Activated CD4-positive, alpha-beta T cell treated with anti-CD3 and anti-CD28 coated beads for 36 hours (primary cell): ENCODE measurements around the gene MYH11. TPM values are rescaled to one million over a fixed set of nuclear protein-coding genes. Genes with fewer than 3 reads are reported as not detected.

Experiments
- ATAC-seq: fragments of 200-7000 bp; cut with Tn5 transposase; one replicate; pipeline ENCODE4 v1.10.0; 2021; ENCODE audit warnings: mild to moderate bottlenecking, moderate library complexity
- CTCF ChIA-PET: fragments of 350-600 bp; sonication (Branson Sonifier 250); formaldehyde crosslinking; loops from one replicate; lab custom pipeline; 2021; ENCODE audit warnings: antibody characterized with exemption; lab: Charles Lee
- POLR2A ChIA-PET: fragments of 350-600 bp; sonication (Branson Sonifier 250); formaldehyde crosslinking; loops from one replicate; lab custom pipeline; 2021; ENCODE audit warnings: antibody characterized with exemption, inconsistent platforms; lab: Charles Lee
- DNase-seq: peaks from one replicate; pipeline ENCODE4 v3.0.0-alpha.2; 2020
- H3K27ac Mint-ChIP-seq: one replicate; pipeline ENCODE4 v1.8.0; 2021; ENCODE audit warnings: mixed read lengths
- H3K27me3 Mint-ChIP-seq: one replicate; pipeline ENCODE4 v1.8.0; 2021; ENCODE audit warnings: mixed read lengths
- H3K36me3 Mint-ChIP-seq: one replicate; pipeline ENCODE4 v1.8.0; 2021; ENCODE audit warnings: low read depth, mixed read lengths
- H3K4me1 Mint-ChIP-seq: one replicate; pipeline ENCODE4 v1.8.0; 2021; ENCODE audit warnings: mixed read lengths
- H3K4me3 Mint-ChIP-seq: one replicate; pipeline ENCODE4 v1.8.0; 2021; ENCODE audit warnings: mild to moderate bottlenecking, moderate library complexity, mixed read lengths
- H3K9me3 Mint-ChIP-seq: one replicate; pipeline ENCODE4 v1.8.0; 2021; ENCODE audit warnings: low read depth, mixed read lengths
- intact Hi-C, 2 experiments: fragments of 100-400 bp; cut with DNase I in 1 of 2; cut with micrococcal nuclease in 1 of 2; formaldehyde crosslinking; loops; one replicate each; pipeline versions ENCODE4 v1.14.2 to v1.15.1; 2022 to 2024; cut with DNase I, micrococcal nuclease
- total RNA-seq, 2 experiments: library from RNA; stranded (reverse); gene quantifications; one replicate each; pipeline ENCODE4 v1.2.3, GENCODE V29; 2021

MYH11 gene
- total RNA-seq, 2 experiments from 2014 or later: not detected

- H3K4me3 Mint-ChIP-seq: no peak overlapping the region
- intact Hi-C loops: no loop called here
- H3K27me3 Mint-ChIP-seq: no peaks in the 10 kb centered on the region
- H3K9me3 Mint-ChIP-seq: peaks cover 2% of the 10 kb centered on the region
- ATAC-seq (no peak), DNase-seq (no peak)
- POLR2A ChIA-PET: no interaction called here
- no peak overlapping the region for H3K27ac Mint-ChIP-seq
- peaks cover 12% of the 10 kb centered on the region for H3K36me3 Mint-ChIP-seq
- H3K4me1 Mint-ChIP-seq: no peaks in the 10 kb centered on the region
- CTCF ChIA-PET: interaction anchor here (0.5 kb wide), 1 partner anchor 44 kb away, joined by 4 read pairs; no protein-coding TSS in a partner anchor
Measured at GRCh38 chr16:15726715-15727114, 130.1 kb downstream of the MYH11 start.

- DNase-seq (no peak), ATAC-seq (no peak)
- Mint-ChIP-seq H3K27ac (no peak overlapping the region), H3K27me3 (no peaks in the 10 kb centered on the region), H3K9me3 (peaks cover 2% of the 10 kb centered on the region), H3K4me3 (no peak overlapping the region), H3K36me3 (peaks cover 17% of the 10 kb centered on the region), H3K4me1 (no peaks in the 10 kb centered on the region)
- intact Hi-C loops: no loop called here
- CTCF ChIA-PET: interaction anchor here (1.0 kb wide), 1 partner anchor 44 kb away, joined by 3 read pairs; no protein-coding TSS in a partner anchor
- POLR2A ChIA-PET: no interaction called here
Measured at GRCh38 chr16:15725641-15726240, 131.1 kb downstream of the MYH11 start.

GRCh38 chr16:15723808-15724207, 133.0 kb downstream of the MYH11 start:
- no peak overlapping the region for H3K27ac Mint-ChIP-seq
- no peak for ATAC-seq
- CTCF ChIA-PET: interaction anchor here (1.2 kb wide), 1 partner anchor 17 kb away, joined by 3 read pairs; no protein-coding TSS in a partner anchor

GRCh38 chr16:15721018-15721417, 135.8 kb downstream of the MYH11 start:
- Mint-ChIP-seq H3K4me3 (no peak overlapping the region), H3K27ac (no peak overlapping the region), H3K9me3 (peaks cover 2% of the 10 kb centered on the region), H3K36me3 (peaks cover 19% of the 10 kb centered on the region), H3K27me3 (no peaks in the 10 kb centered on the region), H3K4me1 (no peaks in the 10 kb centered on the region)
- ChIA-PET POLR2A (interaction anchor here (0.7 kb wide), 1 partner anchor 10 kb away, joined by 3 read pairs; no protein-coding TSS in a partner anchor), CTCF (no interaction called here)
- ATAC-seq (no peak), DNase-seq (no peak)
- intact Hi-C loops: no loop called here

More at GRCh38 chr16:15723808-15724207, 133.0 kb downstream of the MYH11 start:
- intact Hi-C loops: no loop called here
- Mint-ChIP-seq H3K36me3 (peaks cover 19% of the 10 kb centered on the region), H3K27me3 (no peaks in the 10 kb centered on the region), H3K4me3 (no peak overlapping the region), H3K4me1 (no peaks in the 10 kb centered on the region), H3K9me3 (peaks cover 2% of the 10 kb centered on the region)
- no peak for DNase-seq
- POLR2A ChIA-PET: no interaction called here

- ChIA-PET CTCF (interaction anchor here (2.7 kb wide), 1 partner anchor 12 kb away, joined by 8 read pairs; no protein-coding TSS in a partner anchor), POLR2A (no interaction called here)
- Mint-ChIP-seq H3K4me3 (no peak overlapping the region), H3K27ac (no peak overlapping the region), H3K9me3 (no peaks in the 10 kb centered on the region), H3K4me1 (peaks cover 3% of the 10 kb centered on the region), H3K27me3 (no peaks in the 10 kb centered on the region), H3K36me3 (peaks cover 26% of the 10 kb centered on the region)
- no peak for DNase-seq
- intact Hi-C loops: no loop called here
- no peak for ATAC-seq
Measured at GRCh38 chr16:15716694-15717447, 140.0 kb downstream of the MYH11 start.

- Mint-ChIP-seq H3K4me1 (peaks cover 3% of the 10 kb centered on the region), H3K9me3 (no peaks in the 10 kb centered on the region), H3K4me3 (no peak overlapping the region), H3K27me3 (no peaks in the 10 kb centered on the region), H3K27ac (no peak overlapping the region), H3K36me3 (peaks cover 21% of the 10 kb centered on the region)
- ATAC-seq: no peak
- no peak for DNase-seq
- ChIA-PET POLR2A (no interaction called here), CTCF (interaction anchor here (2.7 kb wide), 1 partner anchor 11 kb away, joined by 8 read pairs; no protein-coding TSS in a partner anchor)
- intact Hi-C loops: no loop called here
Measured at GRCh38 chr16:15715221-15715620, 141.6 kb downstream of the MYH11 start.

- intact Hi-C loops: no loop called here
- Mint-ChIP-seq H3K27ac (no peak overlapping the region), H3K4me3 (no peak overlapping the region), H3K4me1 (peaks cover 3% of the 10 kb centered on the region), H3K9me3 (no peaks in the 10 kb centered on the region), H3K27me3 (no peaks in the 10 kb centered on the region), H3K36me3 (peaks cover 20% of the 10 kb centered on the region)
- ChIA-PET POLR2A (no interaction called here), CTCF (interaction anchor here (2.7 kb wide), 1 partner anchor 10 kb away, joined by 8 read pairs; no protein-coding TSS in a partner anchor)
- DNase-seq: no peak
- no peak for ATAC-seq
Measured at GRCh38 chr16:15714393-15715172, 142.2 kb downstream of the MYH11 start.

- Mint-ChIP-seq H3K4me1 (peaks cover 13% of the 10 kb centered on the region), H3K27ac (no peak overlapping the region), H3K36me3 (peaks cover 19% of the 10 kb centered on the region), H3K4me3 (no peak overlapping the region), H3K27me3 (no peaks in the 10 kb centered on the region), H3K9me3 (no peaks in the 10 kb centered on the region)
- ChIA-PET CTCF (no interaction called here), POLR2A (no interaction called here)
- ATAC-seq (no peak), DNase-seq (no peak)
- intact Hi-C loops: no loop called here
Measured at GRCh38 chr16:15708997-15709396, 147.8 kb downstream of the MYH11 start.

GRCh38 chr16:15708096-15708495, 148.7 kb downstream of the MYH11 start:
- Mint-ChIP-seq H3K27me3 (no peaks in the 10 kb centered on the region), H3K27ac (no peak overlapping the region), H3K4me3 (no peak overlapping the region), H3K36me3 (peaks cover 11% of the 10 kb centered on the region), H3K4me1 (peaks cover 19% of the 10 kb centered on the region), H3K9me3 (no peaks in the 10 kb centered on the region)
- ATAC-seq: no peak
- no peak for DNase-seq
- CTCF ChIA-PET: interaction anchor here (0.6 kb wide), 1 partner anchor 178 kb away, joined by 3 read pairs; no protein-coding TSS in a partner anchor
- POLR2A ChIA-PET: no interaction called here
- intact Hi-C loops: no loop called here

- Mint-ChIP-seq H3K9me3 (no peaks in the 10 kb centered on the region), H3K27ac (no peak overlapping the region), H3K27me3 (no peaks in the 10 kb centered on the region), H3K36me3 (peaks cover 10% of the 10 kb centered on the region), H3K4me1 (peaks cover 23% of the 10 kb centered on the region), H3K4me3 (no peak overlapping the region)
- ATAC-seq (no peak), DNase-seq (no peak)
- ChIA-PET CTCF (interaction anchor here (0.6 kb wide), 1 partner anchor 126 kb away, joined by 3 read pairs; no protein-coding TSS in a partner anchor), POLR2A (no interaction called here)
- intact Hi-C loops: no loop called here
Measured at GRCh38 chr16:15707332-15707731, 149.5 kb downstream of the MYH11 start.

GRCh38 chr16:15705064-15705565, 151.7 kb downstream of the MYH11 start:
- peaks cover 23% of the 10 kb centered on the region for H3K4me1 Mint-ChIP-seq
- DNase-seq (no peak), ATAC-seq (no peak)
- H3K27ac Mint-ChIP-seq: no peak overlapping the region
- ChIA-PET CTCF (interaction anchor here (0.7 to 2.0 kb wide), 11 partner anchors 10 to 333 kb away, joined by 3 to 8 read pairs (median 4); no protein-coding TSS in a partner anchor), POLR2A (no interaction called here)
- no peaks in the 10 kb centered on the region for H3K9me3 Mint-ChIP-seq
- H3K27me3 Mint-ChIP-seq: no peaks in the 10 kb centered on the region
- intact Hi-C loops: loop anchor here in 1 of 2 experiments (2.0 kb wide), 1 partner anchor 54 kb away; the partner anchor contains the start of gene NDE1
- no peak overlapping the region for H3K4me3 Mint-ChIP-seq
- peaks cover 16% of the 10 kb centered on the region for H3K36me3 Mint-ChIP-seq
